SK-N-SH (cell line): ENCODE data around the gene PPIP5K1. TPM values are rescaled to one million over a fixed set of nuclear protein-coding genes. Genes with fewer than 3 reads are reported as not detected.

Experiments used
- CTCF ChIA-PET: fragments of 300-600, 350-600 bp; formaldehyde crosslinking; extraction: SDS; loops from one replicate; lab custom pipeline; 2021; lab: Yijun Ruan, JAX
- POLR2A ChIA-PET: fragments of 350-600 bp; sonication (Branson Sonifier 250); formaldehyde crosslinking; extraction: SDS; loops from one replicate; lab custom pipeline; 2020; ENCODE audit warnings: antibody characterized with exemption, inconsistent platforms; lab: Yijun Ruan, JAX
- DNase-seq: peaks from one replicate; pipeline ENCODE4 v3.0.0; 2012
- H2AFZ ChIP-seq: fragments of 200-600 bp; sonication (generic); 2 replicates; pipeline ENCODE4 v1.8.1; 2016; ENCODE audit warnings: antibody characterized with exemption, mild to moderate bottlenecking, low read depth
- H3F3A ChIP-seq: fragments of 200-600 bp; sonication (generic); replicated peaks from 2 replicates; pipeline ENCODE3; 2016; ENCODE audit warnings: antibody characterized with exemption, mild to moderate bottlenecking; ENCODE audit not compliant: insufficient read depth
- H3K27ac ChIP-seq, 2 experiments: fragments of 200-500 bp in 1 of 2; fragments of 200-600 bp in 1 of 2; sonication (Bioruptor generic) in 1 of 2; sonication (generic), shearing (Covaris generic) in 1 of 2; 2 replicates each; pipeline versions ENCODE4 v1.5.1 to v1.6.1; 2014 to 2016; ENCODE audit warnings: low read depth in 2 of 2, inconsistent platforms in 1 of 2, low read length in 1 of 2, mild to moderate bottlenecking in 1 of 2, mixed read lengths in 1 of 2
- H3K27me3 ChIP-seq: fragments of 200-600 bp; sonication (generic), shearing (Covaris generic); 2 replicates; pipeline ENCODE4 v1.6.1; 2016; ENCODE audit warnings: mixed run types; ENCODE audit not compliant: insufficient read depth
- H3K36me3 ChIP-seq, 2 experiments: fragments of 200-500 bp in 1 of 2; fragments of 200-600 bp in 1 of 2; sonication (Bioruptor generic) in 1 of 2; sonication (generic) in 1 of 2; replicated peaks in 1 of 2; 2 replicates each; pipeline versions ENCODE3 to v1.5.1; 2014 to 2016; ENCODE audit warnings: low read length in 1 of 2, mild to moderate bottlenecking in 1 of 2; ENCODE audit not compliant: insufficient read depth in 2 of 2, control insufficient read depth in 1 of 2
- H3K4me1 ChIP-seq, 2 experiments: fragments of 200-500 bp in 1 of 2; fragments of 200-600 bp in 1 of 2; sonication (Bioruptor generic) in 1 of 2; sonication (generic), shearing (Covaris generic) in 1 of 2; 2 replicates each; pipeline versions ENCODE4 v1.5.1 to v1.6.1; 2014 to 2016; ENCODE audit warnings: low read depth in 1 of 2, low read length in 1 of 2, mixed run types in 1 of 2; ENCODE audit not compliant: insufficient read depth in 2 of 2, control insufficient read depth in 1 of 2
- H3K4me2 ChIP-seq: fragments of 200-600 bp; sonication (generic), shearing (Covaris generic); 2 replicates; pipeline ENCODE4 v1.6.1; 2017; ENCODE audit warnings: mixed run types
- H3K4me3 ChIP-seq, 2 experiments: fragments of 200-500 bp in 1 of 2; fragments of 200-600 bp in 1 of 2; sonication (Bioruptor generic) in 1 of 2; sonication (generic), shearing (Covaris generic) in 1 of 2; 2 replicates each; pipeline versions ENCODE4 v1.5.1 to v1.8.1; 2014 to 2016; ENCODE audit warnings: low read depth in 2 of 2, inconsistent platforms in 1 of 2, low read length in 1 of 2, mild to moderate bottlenecking in 1 of 2, mixed read lengths in 1 of 2, moderate library complexity in 1 of 2
- H3K79me2 ChIP-seq: fragments of 200-600 bp; sonication (generic); 2 replicates; pipeline ENCODE4 v1.8.1; 2017; ENCODE audit warnings: mild to moderate bottlenecking; ENCODE audit not compliant: insufficient read depth
- H3K9ac ChIP-seq: fragments of 200-600 bp; sonication (generic); 2 replicates; pipeline ENCODE4 v1.6.1; 2017; ENCODE audit warnings: mixed run types
- H3K9me2 ChIP-seq: fragments of 200-600 bp; sonication (generic); 2 replicates; pipeline ENCODE4 v1.6.1; 2017; ENCODE audit warnings: mixed run types
- H3K9me3 ChIP-seq: fragments of 200-600 bp; sonication (generic); 2 replicates; pipeline ENCODE4 v1.6.1; 2017; ENCODE audit warnings: mixed run types, mild to moderate bottlenecking, moderate library complexity
- H4K20me1 ChIP-seq: fragments of 200-600 bp; sonication (generic); 2 replicates; pipeline ENCODE4 v1.6.1; 2017; ENCODE audit warnings: mild to moderate bottlenecking, mixed run types; ENCODE audit not compliant: insufficient read depth
- CHD2 ChIP-seq: fragments of 150-350 bp; IDR thresholded peaks from 2 replicates; pipeline ENCODE4 v1.6.1; 2018; ENCODE audit warnings: low read length; ENCODE audit not compliant: partially characterized antibody
- FOSL2 ChIP-seq: IDR thresholded peaks from 2 replicates; pipeline ENCODE4 v1.4.0; 2012; ENCODE audit warnings: low read depth, mild to moderate bottlenecking, moderate library complexity, borderline replicate concordance
- JUND ChIP-seq: IDR thresholded peaks from 2 replicates; pipeline ENCODE4 v1.4.0; 2012
- MAX ChIP-seq: IDR thresholded peaks from 2 replicates; pipeline ENCODE4 v1.4.0; 2012; ENCODE audit warnings: low read depth
- MXI1 ChIP-seq: IDR thresholded peaks from 2 replicates; pipeline ENCODE4 v1.6.1; 2012; ENCODE audit warnings: mild to moderate bottlenecking, low read depth, low read length, improper control_type of control experiment
- NFIC ChIP-seq: IDR thresholded peaks from 2 replicates; pipeline ENCODE4 v1.4.0; 2012; ENCODE audit warnings: borderline replicate concordance
- NRF1 ChIP-seq: IDR thresholded peaks from 2 replicates; pipeline ENCODE4 v1.6.1; 2012; ENCODE audit warnings: low read depth, mild to moderate bottlenecking, low read length
- RCOR1 ChIP-seq: fragments of 150-350 bp; IDR thresholded peaks from 2 replicates; pipeline ENCODE4 v1.6.1; 2017; ENCODE audit warnings: antibody characterized with exemption, low read length
- SIN3A ChIP-seq: IDR thresholded peaks from 2 replicates; pipeline ENCODE4 v1.6.1; 2012; ENCODE audit warnings: low read depth, mild to moderate bottlenecking, low read length, moderate library complexity, borderline replicate concordance
- TCF12 ChIP-seq: IDR thresholded peaks from 2 replicates; pipeline ENCODE4 v1.4.0; 2012
- USF2 ChIP-seq: fragments of 150-350 bp; IDR thresholded peaks from 2 replicates; pipeline ENCODE4 v1.6.1; 2017; ENCODE audit warnings: antibody characterized with exemption, low read length, low read depth, borderline replicate concordance
- WGBS: methylation state at CpG from one replicate; pipeline ENCODE4 v1.1.6; 2017; ENCODE audit warnings: low lambda C conversion rate; 5-methylcytosine and 5-hydroxymethylcytosine counted together
- polyA plus RNA-seq, 3 experiments: library from polyadenylated mRNA; depleted of rRNA; stranded (reverse); fragments of >200 nt; gene quantifications; 2 replicates each; pipeline ENCODE4 v1.2.3, GENCODE V29; 2012
- TF ChIP-seq, protein P1 (sequence below): fragments of 150-350 bp; IDR thresholded peaks from 2 replicates; pipeline ENCODE4 v1.6.1; 2016; ENCODE audit warnings: mild to moderate bottlenecking, low read depth, low read length
- TF ChIP-seq, protein P2 (sequence below): fragments of 200-600 bp; sonication (generic); IDR thresholded peaks from 2 replicates; pipeline ENCODE4 v1.6.1; 2017; ENCODE audit warnings: antibody characterized with exemption, mild to moderate bottlenecking, moderate library complexity
- TF ChIP-seq, protein P3 (sequence below): IDR thresholded peaks from 2 replicates; pipeline ENCODE4; 2012

Gene PPIP5K1
- polyA plus RNA-seq, 1 of the 3 experiments (the other 2 are of a cell fraction) = 28.5 TPM

DNA sequence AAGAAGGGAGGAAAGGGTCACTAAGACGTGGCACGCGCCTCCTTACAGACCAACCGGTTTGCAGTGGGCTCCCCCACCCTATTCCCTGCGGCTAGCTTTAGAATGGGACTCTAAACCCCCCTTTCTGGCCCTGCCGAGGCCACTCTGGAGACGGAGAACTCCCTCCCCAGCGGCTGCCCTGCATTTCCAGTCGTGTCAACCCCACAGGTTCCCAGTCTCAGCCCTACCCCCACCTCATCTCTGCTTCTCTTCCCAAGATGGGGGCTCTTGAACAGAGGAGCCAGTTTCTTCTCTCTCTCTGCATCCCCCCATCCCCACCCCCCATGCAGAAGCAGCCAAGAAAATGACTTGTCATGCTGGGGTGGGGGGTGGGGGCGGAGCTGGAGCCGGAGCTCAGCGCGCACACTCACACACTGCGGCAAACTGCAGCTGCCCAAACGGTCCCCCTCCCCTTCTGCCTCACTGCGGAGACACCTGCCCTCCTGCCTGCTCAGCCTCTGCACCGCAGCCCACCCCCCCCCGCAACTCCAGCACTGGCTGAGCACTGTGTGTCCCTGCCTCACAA lies 71.7 kb downstream of the PPIP5K1 start:
- peak overlapping the region; percentile 89 for H3K4me2 ChIP-seq
- H3K79me2 ChIP-seq = 0 out of 2 replicates have a peak, but pooled peaks cover 7% of the 10 kb centered on the region
- DNase-seq = peak; percentile 70
- TF ChIP-seq RCOR1 = no peak
- TF ChIP-seq SIN3A = no peak
- no peak for TF ChIP-seq MXI1
- TF ChIP-seq, protein P1, sequence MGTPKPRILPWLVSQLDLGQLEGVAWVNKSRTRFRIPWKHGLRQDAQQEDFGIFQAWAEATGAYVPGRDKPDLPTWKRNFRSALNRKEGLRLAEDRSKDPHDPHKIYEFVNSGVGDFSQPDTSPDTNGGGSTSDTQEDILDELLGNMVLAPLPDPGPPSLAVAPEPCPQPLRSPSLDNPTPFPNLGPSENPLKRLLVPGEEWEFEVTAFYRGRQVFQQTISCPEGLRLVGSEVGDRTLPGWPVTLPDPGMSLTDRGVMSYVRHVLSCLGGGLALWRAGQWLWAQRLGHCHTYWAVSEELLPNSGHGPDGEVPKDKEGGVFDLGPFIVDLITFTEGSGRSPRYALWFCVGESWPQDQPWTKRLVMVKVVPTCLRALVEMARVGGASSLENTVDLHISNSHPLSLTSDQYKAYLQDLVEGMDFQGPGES = no peak
- peak; percentile 54 for TF ChIP-seq NFIC
- peak; percentile 68 for TF ChIP-seq CHD2
- TF ChIP-seq, protein P2, sequence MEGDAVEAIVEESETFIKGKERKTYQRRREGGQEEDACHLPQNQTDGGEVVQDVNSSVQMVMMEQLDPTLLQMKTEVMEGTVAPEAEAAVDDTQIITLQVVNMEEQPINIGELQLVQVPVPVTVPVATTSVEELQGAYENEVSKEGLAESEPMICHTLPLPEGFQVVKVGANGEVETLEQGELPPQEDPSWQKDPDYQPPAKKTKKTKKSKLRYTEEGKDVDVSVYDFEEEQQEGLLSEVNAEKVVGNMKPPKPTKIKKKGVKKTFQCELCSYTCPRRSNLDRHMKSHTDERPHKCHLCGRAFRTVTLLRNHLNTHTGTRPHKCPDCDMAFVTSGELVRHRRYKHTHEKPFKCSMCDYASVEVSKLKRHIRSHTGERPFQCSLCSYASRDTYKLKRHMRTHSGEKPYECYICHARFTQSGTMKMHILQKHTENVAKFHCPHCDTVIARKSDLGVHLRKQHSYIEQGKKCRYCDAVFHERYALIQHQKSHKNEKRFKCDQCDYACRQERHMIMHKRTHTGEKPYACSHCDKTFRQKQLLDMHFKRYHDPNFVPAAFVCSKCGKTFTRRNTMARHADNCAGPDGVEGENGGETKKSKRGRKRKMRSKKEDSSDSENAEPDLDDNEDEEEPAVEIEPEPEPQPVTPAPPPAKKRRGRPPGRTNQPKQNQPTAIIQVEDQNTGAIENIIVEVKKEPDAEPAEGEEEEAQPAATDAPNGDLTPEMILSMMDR = no peak
- WGBS = 12% methylated on average over 15 of the region's 18 CpGs
- no peaks in the 10 kb centered on the region for H3K27me3 ChIP-seq
- H3K9me3 ChIP-seq = no peaks in the 10 kb centered on the region
- peaks cover 19 to 38% of the 10 kb centered on the region in 2 experiments for H3K4me1 ChIP-seq
- peak overlapping the region; percentile 49; the same call in 1 of the 2 replicates for H2AFZ ChIP-seq
- no peaks in the 10 kb centered on the region for H4K20me1 ChIP-seq
- peak overlapping the region; percentile 49 to 85; a peak in 3 of 4 replicates for H3K27ac ChIP-seq
- no peaks in the 10 kb centered on the region for H3F3A ChIP-seq
- ChIA-PET CTCF (interaction anchor here (1.0 to 2.7 kb wide), 3 partner anchors 9 to 146 kb away, joined by 3 to 10 read pairs (median 5); no protein-coding TSS in a partner anchor), POLR2A (no interaction called here)
- H3K9ac ChIP-seq = peak overlapping the region; percentile 62
- peak overlapping the region; percentile 73 to 85 for H3K4me3 ChIP-seq
- H3K36me3 ChIP-seq = peaks cover 13 to 28% of the 10 kb centered on the region in 2 experiments
- H3K9me2 ChIP-seq = no peaks in the 10 kb centered on the region

DNA sequence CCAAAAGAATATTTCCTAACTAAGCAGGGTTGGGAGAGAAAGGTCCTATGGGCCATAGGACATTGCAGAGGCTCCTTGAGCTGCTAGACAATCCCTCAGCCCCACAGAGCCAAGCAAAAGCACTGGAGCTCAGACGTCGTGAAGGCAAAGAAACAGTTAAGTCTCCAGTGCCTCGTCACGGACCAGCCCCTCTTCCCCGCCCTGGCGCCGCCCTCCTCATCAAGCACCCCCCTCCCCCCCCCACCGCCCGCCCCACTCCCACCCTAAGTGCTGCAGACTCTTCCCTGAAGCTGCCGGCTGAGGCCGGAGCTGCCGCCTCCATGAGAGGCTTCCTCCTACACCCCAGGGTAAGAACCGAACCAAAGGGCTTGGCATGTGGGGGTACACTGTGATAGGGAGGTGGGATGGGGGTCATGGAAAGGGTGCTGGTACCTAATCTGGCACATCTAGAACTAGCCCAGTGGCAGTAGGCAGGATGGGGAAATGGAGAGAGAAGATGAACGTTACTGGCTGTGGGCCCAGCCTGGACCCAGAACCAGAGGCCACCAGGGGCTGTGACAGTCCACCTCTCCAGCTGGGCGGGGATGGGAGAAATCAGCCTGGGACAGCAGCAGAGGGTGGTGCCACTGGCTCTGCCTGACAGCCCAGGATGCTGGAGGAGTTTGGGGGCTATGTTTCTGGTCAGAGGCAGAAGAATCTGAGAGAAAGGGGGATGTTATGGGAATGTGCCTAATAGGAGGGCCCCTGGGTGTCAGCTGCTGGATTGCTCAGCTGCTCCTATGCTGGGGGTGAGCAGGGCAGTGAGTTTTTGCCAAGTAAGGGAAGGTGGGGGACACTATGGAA lies 72.4 kb downstream of the PPIP5K1 start, which contains the start of gene MAP1A:
Gene MAP1A (plus strand): TSS at position 255 of the 843 bp plus-strand sequence. CDS start 3,866 bp downstream, outside the sequence.
- H3K4me3 ChIP-seq = peak within 1 kb of the TSS; percentile 73 to 85
- no peaks in the 10 kb centered on the region for H3K9me3 ChIP-seq
- H3K9me2 ChIP-seq = no peaks in the 10 kb centered on the region
- H3K36me3 ChIP-seq = peaks cover 13 to 21% of the 10 kb centered on the region in 2 experiments
- ChIA-PET POLR2A (no interaction called here), CTCF (interaction anchor here (0.9 to 2.7 kb wide), 4 partner anchors 9 to 146 kb away, joined by 3 to 10 read pairs (median 4); no protein-coding TSS in a partner anchor)
- H2AFZ ChIP-seq = peak within 1 kb of the TSS; percentile 49; the same call in 1 of the 2 replicates
- H3K27ac ChIP-seq = peak within 1 kb of the TSS; percentile 51 to 85
- 0 out of 2 replicates have a peak, but pooled peaks cover 7% of the 10 kb centered on the region for H3K79me2 ChIP-seq
- H4K20me1 ChIP-seq = no peaks in the 10 kb centered on the region
- peak; percentile 89 for DNase-seq
- peaks cover 19 to 38% of the 10 kb centered on the region in 2 experiments for H3K4me1 ChIP-seq
- peak within 1 kb of the TSS; percentile 89 for H3K4me2 ChIP-seq
- WGBS = 17% methylated on average over 4 of the region's 15 CpGs
- no peaks in the 10 kb centered on the region for H3F3A ChIP-seq
- H3K27me3 ChIP-seq = no peaks in the 10 kb centered on the region
- peak within 1 kb of the TSS; percentile 62 for H3K9ac ChIP-seq
- TF ChIP-seq TCF12 = no peak
- no peak for TF ChIP-seq USF2
- TF ChIP-seq, protein P1 = no peak
- TF ChIP-seq, protein P2 = peak; percentile 15; the same call in 1 of the 2 replicates
- TF ChIP-seq NFIC = no peak
- TF ChIP-seq, protein P3, sequence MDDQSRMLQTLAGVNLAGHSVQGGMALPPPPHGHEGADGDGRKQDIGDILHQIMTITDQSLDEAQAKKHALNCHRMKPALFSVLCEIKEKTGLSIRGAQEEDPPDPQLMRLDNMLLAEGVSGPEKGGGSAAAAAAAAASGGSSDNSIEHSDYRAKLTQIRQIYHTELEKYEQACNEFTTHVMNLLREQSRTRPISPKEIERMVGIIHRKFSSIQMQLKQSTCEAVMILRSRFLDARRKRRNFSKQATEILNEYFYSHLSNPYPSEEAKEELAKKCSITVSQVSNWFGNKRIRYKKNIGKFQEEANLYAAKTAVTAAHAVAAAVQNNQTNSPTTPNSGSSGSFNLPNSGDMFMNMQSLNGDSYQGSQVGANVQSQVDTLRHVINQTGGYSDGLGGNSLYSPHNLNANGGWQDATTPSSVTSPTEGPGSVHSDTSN = no peak
- TF ChIP-seq SIN3A = no peak; the same call in 1 of the 2 replicates
- no peak for TF ChIP-seq NRF1
- TF ChIP-seq FOSL2 = no peak
- no peak for TF ChIP-seq JUND
- TF ChIP-seq MAX = 0 out of 2 replicates have a peak, but pooled peaks have one; percentile 7
